ENCODE results near the gene PTPRN2.

The PTPRN2 gene

GRCh38 chr7:157653827-157654207 is 933.8 kb downstream of the PTPRN2 start:
- no peak for DNase-seq (ENCODE audit: low spot score)
- TF ChIP-seq, protein P1, sequence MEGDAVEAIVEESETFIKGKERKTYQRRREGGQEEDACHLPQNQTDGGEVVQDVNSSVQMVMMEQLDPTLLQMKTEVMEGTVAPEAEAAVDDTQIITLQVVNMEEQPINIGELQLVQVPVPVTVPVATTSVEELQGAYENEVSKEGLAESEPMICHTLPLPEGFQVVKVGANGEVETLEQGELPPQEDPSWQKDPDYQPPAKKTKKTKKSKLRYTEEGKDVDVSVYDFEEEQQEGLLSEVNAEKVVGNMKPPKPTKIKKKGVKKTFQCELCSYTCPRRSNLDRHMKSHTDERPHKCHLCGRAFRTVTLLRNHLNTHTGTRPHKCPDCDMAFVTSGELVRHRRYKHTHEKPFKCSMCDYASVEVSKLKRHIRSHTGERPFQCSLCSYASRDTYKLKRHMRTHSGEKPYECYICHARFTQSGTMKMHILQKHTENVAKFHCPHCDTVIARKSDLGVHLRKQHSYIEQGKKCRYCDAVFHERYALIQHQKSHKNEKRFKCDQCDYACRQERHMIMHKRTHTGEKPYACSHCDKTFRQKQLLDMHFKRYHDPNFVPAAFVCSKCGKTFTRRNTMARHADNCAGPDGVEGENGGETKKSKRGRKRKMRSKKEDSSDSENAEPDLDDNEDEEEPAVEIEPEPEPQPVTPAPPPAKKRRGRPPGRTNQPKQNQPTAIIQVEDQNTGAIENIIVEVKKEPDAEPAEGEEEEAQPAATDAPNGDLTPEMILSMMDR (IDR thresholded peaks at IDR 0.05; ENCODE audit: borderline replicate concordance, control extremely low read depth, extremely low read depth, insufficient read depth, missing control alignments) = no peak
- in situ Hi-C loops (cut with MboI; ENCODE audit: low sequenced_read_pairs, unreplicated experiment) = no loop called here

- TF ChIP-seq, protein P1 (IDR thresholded peaks at IDR 0.05; ENCODE audit: borderline replicate concordance, control extremely low read depth, extremely low read depth, insufficient read depth, missing control alignments) = no peak
- in situ Hi-C loops (cut with MboI; ENCODE audit: low sequenced_read_pairs, unreplicated experiment) = no loop called here
- no peak for DNase-seq (ENCODE audit: low spot score)
Observed at GRCh38 chr7:157652954-157653826, 934.4 kb downstream of the PTPRN2 start.

GRCh38 chr7:157652161-157652953 is 935.3 kb downstream of the PTPRN2 start:
- TF ChIP-seq, protein P1 (IDR thresholded peaks at IDR 0.05; ENCODE audit: borderline replicate concordance, control extremely low read depth, extremely low read depth, insufficient read depth, missing control alignments) = no peak
- peak; percentile 37 for DNase-seq (ENCODE audit: low spot score)
- in situ Hi-C loops (cut with MboI; ENCODE audit: low sequenced_read_pairs, unreplicated experiment) = no loop called here

DNA sequence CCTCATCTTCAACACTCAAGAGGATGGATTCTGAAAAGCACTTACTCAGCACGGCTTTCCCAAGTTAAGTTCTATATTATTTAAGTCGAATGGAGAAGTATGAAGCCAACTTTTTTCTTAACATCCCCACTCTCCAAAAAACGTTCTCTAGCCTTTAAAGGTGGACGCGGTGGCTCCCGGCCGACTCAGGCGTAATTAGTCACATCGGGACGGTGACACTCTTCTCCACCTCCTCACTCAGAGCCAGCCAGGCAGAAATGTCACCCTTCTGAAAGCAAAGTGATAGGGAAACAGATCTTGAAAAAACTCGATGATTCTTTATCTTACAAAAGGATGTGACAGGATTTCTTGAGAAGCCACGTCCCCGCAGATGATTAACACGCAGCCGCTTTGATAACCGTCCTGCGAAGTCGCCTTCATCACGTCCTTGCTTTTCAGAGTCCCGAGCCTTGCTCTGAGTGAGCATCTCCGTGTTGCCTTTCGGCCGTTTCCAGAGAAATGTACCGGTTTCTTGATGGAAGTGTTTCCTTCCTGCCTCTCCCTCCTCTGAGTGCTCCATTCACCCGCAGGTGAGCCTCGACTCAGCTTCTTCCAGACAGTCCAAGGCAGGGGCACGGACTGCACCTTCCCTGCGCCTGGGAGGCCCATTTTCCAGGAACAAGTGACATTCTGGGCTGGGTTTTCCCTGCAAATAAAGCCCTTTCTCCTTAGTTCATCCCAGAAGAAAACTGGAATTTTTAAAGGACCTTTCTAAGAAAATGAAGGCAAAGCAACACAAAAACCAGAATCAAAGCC is 936.1 kb downstream of the PTPRN2 start:
- no peak for DNase-seq (ENCODE audit: low spot score)
- in situ Hi-C loops (cut with MboI; ENCODE audit: low sequenced_read_pairs, unreplicated experiment) = no loop called here
- TF ChIP-seq, protein P1 (IDR thresholded peaks at IDR 0.05; ENCODE audit: borderline replicate concordance, control extremely low read depth, extremely low read depth, insufficient read depth, missing control alignments) = no peak

- in situ Hi-C loops (cut with MboI; ENCODE audit: low sequenced_read_pairs, unreplicated experiment) = no loop called here
- TF ChIP-seq, protein P1 (IDR thresholded peaks at IDR 0.05; ENCODE audit: borderline replicate concordance, control extremely low read depth, extremely low read depth, insufficient read depth, missing control alignments) = no peak
Observed at GRCh38 chr7:157650801-157651200, 936.8 kb downstream of the PTPRN2 start.

GRCh38 chr7:157650131-157650631 is 937.4 kb downstream of the PTPRN2 start:
- in situ Hi-C loops (cut with MboI; ENCODE audit: low sequenced_read_pairs, unreplicated experiment) = no loop called here
- peak; percentile 28 for DNase-seq (ENCODE audit: low spot score)
- TF ChIP-seq, protein P1 (IDR thresholded peaks at IDR 0.05; ENCODE audit: borderline replicate concordance, control extremely low read depth, extremely low read depth, insufficient read depth, missing control alignments) = no peak

More at GRCh38 chr7:157650801-157651200, 936.8 kb downstream of the PTPRN2 start:
- DNase-seq (ENCODE audit: low spot score) = no peak
